GM12878 (cell line): ENCODE results near the gene BRWD1. TPM values are rescaled to one million over a fixed set of nuclear protein-coding genes. Genes with fewer than 3 reads are reported as not detected.

Experiments
- ATAC-seq: fragments of 200-7000 bp; cut with Tn5 transposase; 3 replicates; pipeline ENCODE4 v1.9.1; 2020; ENCODE audit warnings: mild to moderate bottlenecking, moderate library complexity
- BruUV-seq: library from RNA; stranded (reverse); fragments of 400-500 nt; replicated peaks from 2 replicates; lab custom pipeline; 2021; lab: Mats Ljungman, UMichigan
- CTCF ChIA-PET: fragments of 300-600 bp; sonication (Branson Sonifier 250); formaldehyde crosslinking; extraction: SDS; loops from one replicate; lab custom pipeline; 2021; ENCODE audit warnings: inconsistent platforms; lab: Yijun Ruan, JAX
- POLR2A ChIA-PET: fragments of 350-600 bp; formaldehyde crosslinking; extraction: SDS; loops from one replicate; lab custom pipeline; 2021; ENCODE audit warnings: inconsistent platforms; lab: Charles Lee
- RAD21 ChIA-PET: fragments of 300-600 bp; sonication (Branson Sonifier 250); formaldehyde crosslinking; loops from one replicate; lab custom pipeline; 2023; ENCODE audit warnings: antibody characterized with exemption; ENCODE audit not compliant: unreplicated experiment; lab: Charles Lee
- SMC1A ChIA-PET: fragments of 300-600 bp; sonication (Branson Sonifier 250); formaldehyde crosslinking; loops from one replicate; lab custom pipeline; 2023; ENCODE audit not compliant: unreplicated experiment, uncharacterized antibody; lab: Charles Lee
- DNase-seq: peaks from one replicate; pipeline ENCODE4 v3.0.0-alpha.2; 2011; ENCODE audit warnings: low read depth, low spot score
- FAIRE-seq: peaks from 3 replicates; lab custom pipeline; 2011; peaks lifted over from hg19 to GRCh38; lab: Jason Lieb, UNC
- H2AFZ ChIP-seq: 2 replicates; pipeline ENCODE4 v1.6.0; 2011; ENCODE audit warnings: low read depth, low read length, control low read depth; ENCODE audit not compliant: control insufficient read depth
- H3K27ac ChIP-seq: 2 replicates; pipeline ENCODE4 v1.5.1; 2011; ENCODE audit warnings: control low read depth; ENCODE audit not compliant: control insufficient read depth, insufficient read depth
- H3K27me3 ChIP-seq, 2 experiments: replicated peaks in 1 of 2; 2 replicates each; pipeline versions ENCODE4 v1.6.0 to v1.6.1; 2011; ENCODE audit warnings: low read length in 1 of 2; ENCODE audit not compliant: control insufficient read depth in 2 of 2, insufficient read depth in 2 of 2
- H3K36me3 ChIP-seq, 2 experiments: 2 replicates each; pipeline ENCODE4 v1.5.1; 2011; ENCODE audit warnings: low read length in 1 of 2; ENCODE audit not compliant: control insufficient read depth in 2 of 2, insufficient read depth in 2 of 2
- H3K4me1 ChIP-seq: 2 replicates; pipeline ENCODE4 v1.6.1; 2011; ENCODE audit warnings: mild to moderate bottlenecking, low read length, moderate library complexity, mixed read lengths; ENCODE audit not compliant: control insufficient read depth, insufficient read depth
- H3K4me2 ChIP-seq: 2 replicates; pipeline ENCODE4 v1.6.0; 2011; ENCODE audit warnings: control low read depth; ENCODE audit not compliant: control insufficient read depth, insufficient read depth
- H3K4me3 ChIP-seq: fragments of 200-600 bp; sonication (generic); 2 replicates; pipeline ENCODE4 v1.5.1; 2016
- H3K79me2 ChIP-seq: 2 replicates; pipeline ENCODE4 v1.6.0; 2011; ENCODE audit warnings: low read length; ENCODE audit not compliant: control insufficient read depth, insufficient read depth
- H3K9ac ChIP-seq: 2 replicates; pipeline ENCODE4 v1.8.0; 2011; ENCODE audit warnings: low read length, control low read depth, mixed read lengths; ENCODE audit not compliant: control insufficient read depth, insufficient read depth
- H3K9me3 ChIP-seq: replicated peaks from 3 replicates; pipeline ENCODE4 v1.5.1; 2011; ENCODE audit warnings: mild to moderate bottlenecking, low read length; ENCODE audit not compliant: control insufficient read depth, insufficient read depth
- H4K20me1 ChIP-seq: 2 replicates; pipeline ENCODE4 v1.6.0; 2011; ENCODE audit not compliant: control insufficient read depth, insufficient read depth
- E2F8 ChIP-seq: fragments of 450-650 bp; IDR thresholded peaks from 2 replicates; pipeline ENCODE4 v1.6.1; 2018; ENCODE audit warnings: mild to moderate bottlenecking, low read depth, moderate library complexity; ENCODE audit not compliant: partially characterized antibody
- NR2F1 ChIP-seq: fragments of 450-650 bp; conservative IDR thresholded peaks from 2 replicates; pipeline ENCODE4 v1.6.1; 2017; ENCODE audit warnings: mild to moderate bottlenecking
- SIN3A ChIP-seq: IDR thresholded peaks from 2 replicates; pipeline ENCODE4 v1.6.1; 2012; ENCODE audit warnings: low read depth, low read length, improper control_type of control experiment
- STAT3 ChIP-seq: IDR thresholded peaks from 2 replicates; pipeline ENCODE4 v1.6.1; 2011; ENCODE audit warnings: low read depth, low read length, improper control_type of control experiment
- ZNF592 ChIP-seq: fragments of 450-650 bp; IDR thresholded peaks from 2 replicates; pipeline ENCODE4 v1.6.1; 2017; ENCODE audit warnings: mild to moderate bottlenecking, moderate library complexity
- whole genome bisulfite sequencing: methylation state at CpG from one replicate; pipeline ENCODE4 v1.1.6; 2016; ENCODE audit warnings: low lambda C conversion rate; ENCODE audit not compliant: insufficient replicate concordance, insufficient coverage; ENCODE audit errors: missing lambda C conversion rate; 5-methylcytosine and 5-hydroxymethylcytosine counted together
- in situ Hi-C: fragments of 300-500 bp; cut with MboI; formaldehyde crosslinking; loops from 9 replicates; pipeline ENCODE4 v1.14.3; 2018; ENCODE audit warnings: mixed read lengths
- intact Hi-C: fragments of 100-400 bp; cut with micrococcal nuclease; formaldehyde crosslinking; loops from one replicate; pipeline ENCODE4 v1.14.2; 2022; ENCODE audit not compliant: unreplicated experiment
- polyA plus RNA-seq, 11 experiments: library from polyadenylated mRNA; depleted of rRNA in 4 of 11; unstranded in 6 of 11; stranded (reverse) in 5 of 11; fragments of >200 nt; fragmentation: Nextera tagmentation in 4 of 11; fragmentation: Illumina TruSeq in 1 of 11; extraction: Ambion mirVana in 4 of 11; extraction: Trizol in 1 of 11; gene quantifications; 1 replicate in 1 of 11; 2 replicates in 10 of 11; pipeline versions ENCODE4 v1.2.1 to v1.2.3, GENCODE V29; 2011 to 2016; ENCODE audit warnings: inconsistent platforms in 2 of 11, missing spikeins in 2 of 11, low read depth in 1 of 11
- total RNA-seq, 4 experiments: library from RNA; depleted of rRNA in 3 of 4; stranded (reverse); fragments of >200 nt in 3 of 4; fragmentation: Illumina TruSeq in 1 of 4; extraction: Trizol in 1 of 4; gene quantifications; 2 replicates each; pipeline versions ENCODE4 v1.2.1 to v1.2.3, GENCODE V29; 2013 to 2021
- TF ChIP-seq, protein P1 (sequence below): fragments of 150-350 bp; IDR thresholded peaks from 2 replicates; pipeline ENCODE4 v1.6.1; 2014; ENCODE audit warnings: mild to moderate bottlenecking, low read depth, low read length

The BRWD1 gene
- total and polyA plus RNA-seq, 10 of the 15 experiments (the other 5 are each of a cell fraction or from before 2014, with no cell fraction given), result 3.1 to 19.0 (median 13.5) TPM

- BruUV-seq, result TSS peak; percentile 17
- DNase-seq (no peak), FAIRE-seq (no peak), ATAC-seq (no peak)
- in situ Hi-C loops (no loop called here), intact Hi-C loops (no loop called here)
- no peak overlapping the region for H3K4me2 ChIP-seq
- ChIA-PET RAD21 (interaction anchor here (0.6 kb wide), 1 partner anchor 91 kb away, joined by 3 read pairs; no protein-coding TSS in a partner anchor), SMC1A (no interaction called here), CTCF (no interaction called here), POLR2A (no interaction called here)
- no peaks in the 10 kb centered on the region for H3K27me3 ChIP-seq
- TF ChIP-seq, protein P1, sequence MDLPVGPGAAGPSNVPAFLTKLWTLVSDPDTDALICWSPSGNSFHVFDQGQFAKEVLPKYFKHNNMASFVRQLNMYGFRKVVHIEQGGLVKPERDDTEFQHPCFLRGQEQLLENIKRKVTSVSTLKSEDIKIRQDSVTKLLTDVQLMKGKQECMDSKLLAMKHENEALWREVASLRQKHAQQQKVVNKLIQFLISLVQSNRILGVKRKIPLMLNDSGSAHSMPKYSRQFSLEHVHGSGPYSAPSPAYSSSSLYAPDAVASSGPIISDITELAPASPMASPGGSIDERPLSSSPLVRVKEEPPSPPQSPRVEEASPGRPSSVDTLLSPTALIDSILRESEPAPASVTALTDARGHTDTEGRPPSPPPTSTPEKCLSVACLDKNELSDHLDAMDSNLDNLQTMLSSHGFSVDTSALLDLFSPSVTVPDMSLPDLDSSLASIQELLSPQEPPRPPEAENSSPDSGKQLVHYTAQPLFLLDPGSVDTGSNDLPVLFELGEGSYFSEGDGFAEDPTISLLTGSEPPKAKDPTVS, result no peak
- TF ChIP-seq SIN3A, result no peak
- no peak for TF ChIP-seq E2F8
- TF ChIP-seq STAT3, result no peak
- no peak for TF ChIP-seq ZNF592
- TF ChIP-seq NR2F1, result no peak
- H3K4me3 ChIP-seq, result no peak overlapping the region
- no peaks in the 10 kb centered on the region for H3K9me3 ChIP-seq
- no peaks in the 10 kb centered on the region for H3K4me1 ChIP-seq
- WGBS, result 95% methylated on average over 1 of the region's 1 CpG
- H4K20me1 ChIP-seq, result no peaks in the 10 kb centered on the region
- no peak overlapping the region for H2AFZ ChIP-seq
- no peak overlapping the region for H3K27ac ChIP-seq
- H3K36me3 ChIP-seq, result peaks cover 0 to 21% of the 10 kb centered on the region in 2 experiments; a peak in 2 of 4 replicates
- no peaks in the 10 kb centered on the region for H3K79me2 ChIP-seq
- no peak overlapping the region for H3K9ac ChIP-seq
Observed at GRCh38 chr21:39196838-39197237, 116.6 kb downstream of the BRWD1 start.
